H9 (cell line): ENCODE data around the gene DNAJC12. TPM values are rescaled to one million over a fixed set of nuclear protein-coding genes. Genes with fewer than 3 reads are reported as not detected.

Source experiments
- DNase-seq: peaks from one replicate; pipeline ENCODE4 v3.0.0-alpha.2; 2017
- H2AFZ ChIP-seq: one replicate; pipeline ENCODE4 v1.6.1; 2013; ENCODE audit warnings: mild to moderate bottlenecking, low read length, control low read depth, moderate library complexity
- H2AK5ac ChIP-seq: 2 replicates; pipeline ENCODE4 v1.6.1; 2013; ENCODE audit warnings: low read length, control low read depth, mixed read lengths; ENCODE audit not compliant: insufficient read length
- H2BK120ac ChIP-seq: one replicate; pipeline ENCODE4 v1.6.1; 2013; ENCODE audit warnings: low read depth, mild to moderate bottlenecking, low read length, control low read depth, inconsistent platforms; ENCODE audit not compliant: poor library complexity, severe bottlenecking
- H2BK12ac ChIP-seq: 2 replicates; pipeline ENCODE4 v1.6.1; 2013; ENCODE audit warnings: low read length, control low read depth, mixed read lengths, low read depth; ENCODE audit not compliant: insufficient read length
- H2BK15ac ChIP-seq: 2 replicates; pipeline ENCODE4 v1.6.1; 2013; ENCODE audit warnings: low read depth, low read length, control low read depth
- H2BK20ac ChIP-seq: one replicate; pipeline ENCODE4 v1.6.1; 2013; ENCODE audit warnings: low read depth, mild to moderate bottlenecking, low read length, control low read depth, inconsistent platforms; ENCODE audit not compliant: poor library complexity, severe bottlenecking
- H2BK5ac ChIP-seq: 2 replicates; pipeline ENCODE4 v1.6.1; 2013; ENCODE audit warnings: low read length, control low read depth, mixed read lengths; ENCODE audit not compliant: insufficient read length
- H3K14ac ChIP-seq: 2 replicates; pipeline ENCODE4 v1.6.1; 2013; ENCODE audit warnings: low read length, control low read depth; ENCODE audit not compliant: insufficient read depth
- H3K18ac ChIP-seq: 2 replicates; pipeline ENCODE4 v1.6.1; 2013; ENCODE audit warnings: low read depth, mild to moderate bottlenecking, mixed read lengths, low read length, control low read depth; ENCODE audit not compliant: insufficient read length
- H3K23ac ChIP-seq: 2 replicates; pipeline ENCODE4 v1.6.1; 2013; ENCODE audit warnings: low read length, control low read depth, mixed read lengths, low read depth; ENCODE audit not compliant: insufficient read length
- H3K23me2 ChIP-seq: 2 replicates; pipeline ENCODE4 v1.6.1; 2013; ENCODE audit warnings: low read depth, mild to moderate bottlenecking, mixed read lengths, low read length, control low read depth; ENCODE audit not compliant: insufficient read length, poor library complexity, severe bottlenecking
- H3K27ac ChIP-seq: 2 replicates; pipeline ENCODE4 v1.5.1; 2013; ENCODE audit warnings: low read length, control low read depth, mixed read lengths, low read depth; ENCODE audit not compliant: insufficient read length
- H3K27me3 ChIP-seq: 2 replicates; pipeline ENCODE4 v1.6.1; 2013; ENCODE audit warnings: low read length, control low read depth, inconsistent platforms; ENCODE audit not compliant: insufficient read depth
- H3K4ac ChIP-seq: 2 replicates; pipeline ENCODE4 v1.6.1; 2013; ENCODE audit warnings: low read depth, mild to moderate bottlenecking, control low read depth, inconsistent platforms, low read length, moderate library complexity
- H3K4me1 ChIP-seq: 2 replicates; pipeline ENCODE4 v1.6.1; 2013; ENCODE audit warnings: low read length, control low read depth, inconsistent platforms; ENCODE audit not compliant: insufficient read depth
- H3K4me2 ChIP-seq: 2 replicates; pipeline ENCODE4 v1.6.1; 2013; ENCODE audit warnings: low read length, control low read depth, mixed read lengths; ENCODE audit not compliant: insufficient read length, insufficient read depth
- H3K56ac ChIP-seq: 2 replicates; pipeline ENCODE4 v1.6.1; 2013; ENCODE audit warnings: low read depth, mild to moderate bottlenecking, mixed read lengths, low read length, control low read depth; ENCODE audit not compliant: insufficient read length
- H3K79me1 ChIP-seq: 2 replicates; pipeline ENCODE4 v1.6.1; 2013; ENCODE audit warnings: low read depth, mild to moderate bottlenecking, moderate library complexity, low read length, control low read depth, inconsistent platforms; ENCODE audit not compliant: insufficient read depth, poor library complexity, severe bottlenecking
- H3K79me2 ChIP-seq: 2 replicates; pipeline ENCODE4 v1.6.1; 2013; ENCODE audit warnings: low read length, control low read depth, inconsistent platforms; ENCODE audit not compliant: insufficient read depth
- H3K9ac ChIP-seq: 2 replicates; pipeline ENCODE4 v1.6.1; 2013; ENCODE audit warnings: low read length, control low read depth, mixed read lengths; ENCODE audit not compliant: insufficient read length; ENCODE audit errors: extremely low read depth
- H3K9me3 ChIP-seq: one replicate; pipeline ENCODE4 v1.6.1; 2013; ENCODE audit warnings: low read depth, low read length, inconsistent platforms; ENCODE audit not compliant: control insufficient read depth
- H3T11ph ChIP-seq: one replicate; pipeline ENCODE4 v1.6.1; 2013; ENCODE audit warnings: mild to moderate bottlenecking, low read length, control low read depth, inconsistent platforms
- H4K20me1 ChIP-seq: one replicate; pipeline ENCODE4 v1.6.1; 2013; ENCODE audit not compliant: control insufficient read depth, insufficient read length, insufficient read depth
- H4K5ac ChIP-seq: 2 replicates; pipeline ENCODE4 v1.6.1; 2013; ENCODE audit warnings: low read depth, mild to moderate bottlenecking, mixed read lengths, low read length, control low read depth; ENCODE audit not compliant: insufficient read length
- H4K8ac ChIP-seq: replicated peaks from 2 replicates; pipeline ENCODE4 v1.6.1; 2013; ENCODE audit warnings: low read length, control low read depth, mixed read lengths, low read depth; ENCODE audit not compliant: insufficient read length
- H4K91ac ChIP-seq: 2 replicates; pipeline ENCODE4 v1.6.1; 2013; ENCODE audit warnings: low read depth, mild to moderate bottlenecking, moderate library complexity, mixed read lengths, low read length, control low read depth; ENCODE audit not compliant: insufficient read length
- H3K27ac Mint-ChIP-seq, 3 experiments: 2 replicates in 2 of 3; 3 replicates in 1 of 3; pipeline ENCODE4 v1.8.0; 2020 to 2021; ENCODE audit warnings: mixed read lengths in 3 of 3, mild to moderate bottlenecking in 1 of 3, moderate library complexity in 1 of 3
- H3K27me3 Mint-ChIP-seq: 2 replicates; pipeline ENCODE4 v1.8.0; 2021; ENCODE audit warnings: low read depth, mild to moderate bottlenecking, moderate library complexity, mixed read lengths
- H3K36me3 Mint-ChIP-seq, 3 experiments: 2 replicates in 2 of 3; 3 replicates in 1 of 3; pipeline ENCODE4 v1.8.0; 2020 to 2021; ENCODE audit warnings: low read depth in 3 of 3, mixed read lengths in 3 of 3; ENCODE audit not compliant: insufficient read depth in 1 of 3
- H3K4me1 Mint-ChIP-seq, 2 experiments: 2 replicates each; pipeline ENCODE4 v1.8.0; 2020; ENCODE audit warnings: mixed read lengths in 2 of 2
- H3K4me3 Mint-ChIP-seq, 2 experiments: 2 replicates in 1 of 2; 3 replicates in 1 of 2; pipeline ENCODE4 v1.8.0; 2020 to 2021; ENCODE audit warnings: mild to moderate bottlenecking in 2 of 2, mixed read lengths in 2 of 2, moderate library complexity in 1 of 2
- H3K9me3 Mint-ChIP-seq, 2 experiments: 2 replicates in 1 of 2; 3 replicates in 1 of 2; pipeline ENCODE4 v1.8.0; 2020; ENCODE audit warnings: mild to moderate bottlenecking in 2 of 2, mixed read lengths in 2 of 2, moderate library complexity in 1 of 2
- WGBS: extraction: QIAGEN DNeasy Blood & Tissue Kit; methylation state at CpG from one replicate; pipeline ENCODE4 v1.1.7; 2013; ENCODE audit warnings: missing lambda C conversion rate, low lambda C conversion rate, mixed read lengths; ENCODE audit not compliant: insufficient read length; ENCODE audit errors: extremely low coverage; 5-methylcytosine and 5-hydroxymethylcytosine counted together
- total RNA-seq: library from RNA; stranded (reverse); gene quantifications from 2 replicates; pipeline ENCODE4 v1.2.1, GENCODE V29; 2021
- TF ChIP-seq, protein P1 (sequence below): fragments of 200-600 bp; sonication (generic); conservative IDR thresholded peaks from 3 replicates; pipeline ENCODE4 v1.8.0; 2021; ENCODE audit warnings: antibody characterized with exemption, mild to moderate bottlenecking

DNAJC12 gene
- total RNA-seq, 1 experiment from 2014 or later = 0.85 TPM

- Histone ChIP-seq H3K27me3 (no peaks in the 10 kb centered on the region), H3K79me1 (no peaks in the 10 kb centered on the region), H3K14ac (no peak overlapping the region), H4K8ac (no peak overlapping the region), H3K9me3 (no peaks in the 10 kb centered on the region), H3K4ac (no peak overlapping the region), H2BK120ac (no peak overlapping the region), H3T11ph (no peak overlapping the region), H3K18ac (no peak overlapping the region), H3K9ac (no peak overlapping the region), H2BK5ac (no peak overlapping the region), H4K5ac (no peak overlapping the region), H3K27ac (no peak overlapping the region), H3K4me2 (no peak overlapping the region), H2AFZ (no peak overlapping the region), H2AK5ac (no peak overlapping the region), H3K23ac (no peak overlapping the region), H2BK15ac (no peak overlapping the region), H4K91ac (no peak overlapping the region), H3K4me1 (no peaks in the 10 kb centered on the region; the same call in 1 of the 2 replicates), H3K23me2 (no peaks in the 10 kb centered on the region), H3K56ac (no peak overlapping the region), H3K79me2 (peaks cover 2% of the 10 kb centered on the region; the same call in 1 of the 2 replicates), H4K20me1 (no peaks in the 10 kb centered on the region), H2BK20ac (no peak overlapping the region), H2BK12ac (no peak overlapping the region)
- no peak for DNase-seq
- Mint-ChIP-seq H3K9me3 (peaks cover 9 to 11% of the 10 kb centered on the region in 2 experiments), H3K36me3 (peaks cover 3 to 12% (median 5%) of the 10 kb centered on the region in 3 experiments; a peak in 4 of 7 replicates), H3K4me3 (no peak overlapping the region), H3K27me3 (no peaks in the 10 kb centered on the region), H3K4me1 (peaks cover 2 to 8% of the 10 kb centered on the region in 2 experiments; a peak in 3 of 4 replicates), H3K27ac (no peak overlapping the region)
- WGBS = no CpG with 5 or more reads among the region's 1 CpG
- TF ChIP-seq, protein P1, sequence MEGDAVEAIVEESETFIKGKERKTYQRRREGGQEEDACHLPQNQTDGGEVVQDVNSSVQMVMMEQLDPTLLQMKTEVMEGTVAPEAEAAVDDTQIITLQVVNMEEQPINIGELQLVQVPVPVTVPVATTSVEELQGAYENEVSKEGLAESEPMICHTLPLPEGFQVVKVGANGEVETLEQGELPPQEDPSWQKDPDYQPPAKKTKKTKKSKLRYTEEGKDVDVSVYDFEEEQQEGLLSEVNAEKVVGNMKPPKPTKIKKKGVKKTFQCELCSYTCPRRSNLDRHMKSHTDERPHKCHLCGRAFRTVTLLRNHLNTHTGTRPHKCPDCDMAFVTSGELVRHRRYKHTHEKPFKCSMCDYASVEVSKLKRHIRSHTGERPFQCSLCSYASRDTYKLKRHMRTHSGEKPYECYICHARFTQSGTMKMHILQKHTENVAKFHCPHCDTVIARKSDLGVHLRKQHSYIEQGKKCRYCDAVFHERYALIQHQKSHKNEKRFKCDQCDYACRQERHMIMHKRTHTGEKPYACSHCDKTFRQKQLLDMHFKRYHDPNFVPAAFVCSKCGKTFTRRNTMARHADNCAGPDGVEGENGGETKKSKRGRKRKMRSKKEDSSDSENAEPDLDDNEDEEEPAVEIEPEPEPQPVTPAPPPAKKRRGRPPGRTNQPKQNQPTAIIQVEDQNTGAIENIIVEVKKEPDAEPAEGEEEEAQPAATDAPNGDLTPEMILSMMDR = no peak
Measured at GRCh38 chr10:67836972-67837371, 1.0 kb downstream of the DNAJC12 start.
